HCT116 (cell line): ENCODE results near the gene STK11. TPM values are rescaled to one million over a fixed set of nuclear protein-coding genes. Genes with fewer than 3 reads are reported as not detected.

Experiments used
- ATAC-seq: fragments of 200-7000 bp; cut with Tn5 transposase; 2 replicates; pipeline ENCODE4 v1.9.1; 2020; ENCODE audit warnings: mild to moderate bottlenecking, moderate library complexity
- BruUV-seq: library from RNA; stranded (reverse); fragments of 400-500 nt; replicated peaks from 2 replicates; lab custom pipeline; 2021; lab: Mats Ljungman, UMichigan
- CTCF ChIA-PET: fragments of 300-600 bp; sonication (Branson Sonifier 250); formaldehyde crosslinking; loops from one replicate; lab custom pipeline; 2021; ENCODE audit warnings: antibody characterized with exemption; lab: Charles Lee
- POLR2A ChIA-PET: fragments of 300-600, 350-600 bp; sonication (Branson Sonifier 250); formaldehyde crosslinking; loops from one replicate; lab custom pipeline; 2021; ENCODE audit warnings: antibody characterized with exemption; lab: Charles Lee
- RAD21 ChIA-PET, 2 experiments: fragments of 300-600 bp; sonication (Branson Sonifier 250); formaldehyde crosslinking; loops; one replicate each; lab custom pipeline; 2023; ENCODE audit warnings: low total read pairs in 2 of 2; ENCODE audit not compliant: uncharacterized antibody in 2 of 2, unreplicated experiment in 2 of 2, low non-redundant PET in 1 of 2; lab: Charles Lee
- DNase-seq: peaks from one replicate; pipeline ENCODE4 v3.0.0-alpha.2; 2010; ENCODE audit warnings: low read depth, low spot score
- H2AFZ ChIP-seq: fragments of 200-600 bp; shearing (Covaris generic), sonication (generic); 2 replicates; pipeline ENCODE4 v1.6.1; 2017; ENCODE audit warnings: low read depth, mixed run types, mixed read lengths, antibody characterized with exemption, low read length; ENCODE audit not compliant: poor library complexity, severe bottlenecking
- H3K27ac ChIP-seq: 2 replicates; pipeline ENCODE4 v1.5.1; 2012; ENCODE audit warnings: low read depth, low read length
- H3K27me3 ChIP-seq: fragments of 200-600 bp; sonication (generic); 2 replicates; pipeline ENCODE4 v1.6.1; 2016; ENCODE audit warnings: mixed run types, low read length, mixed read lengths; ENCODE audit not compliant: insufficient read depth
- H3K36me3 ChIP-seq, 2 experiments: fragments of 200-500 bp in 1 of 2; fragments of 200-600 bp in 1 of 2; sonication (Bioruptor generic) in 1 of 2; sonication (generic) in 1 of 2; 2 replicates each; pipeline versions ENCODE4 v1.5.1 to v1.6.1; 2014 to 2016; ENCODE audit warnings: low read length in 2 of 2, inconsistent platforms in 1 of 2, mixed read lengths in 1 of 2, mixed run types in 1 of 2; ENCODE audit not compliant: insufficient read depth in 2 of 2, control insufficient read depth in 1 of 2
- H3K4me1 ChIP-seq, 2 experiments: fragments of 200-600 bp in 1 of 2; sonication (generic) in 1 of 2; 2 replicates each; pipeline versions ENCODE4 v1.5.1 to v1.6.1; 2012 to 2017; ENCODE audit warnings: low read length in 2 of 2, inconsistent platforms in 1 of 2, mild to moderate bottlenecking in 1 of 2, mixed read lengths in 1 of 2, mixed run types in 1 of 2, moderate library complexity in 1 of 2; ENCODE audit not compliant: insufficient read depth in 2 of 2, control insufficient read depth in 1 of 2
- H3K4me2 ChIP-seq: fragments of 200-600 bp; sonication (generic); 2 replicates; pipeline ENCODE4 v1.6.1; 2017; ENCODE audit warnings: mixed run types, low read length, mixed read lengths
- H3K4me3 ChIP-seq, 2 experiments: fragments of 200-600 bp in 1 of 2; sonication (generic) in 1 of 2; replicated peaks in 1 of 2; 2 replicates each; pipeline ENCODE4 v1.5.1; 2011 to 2016; ENCODE audit warnings: low read length in 2 of 2, control low read depth in 1 of 2, low read depth in 1 of 2, mild to moderate bottlenecking in 1 of 2, mixed read lengths in 1 of 2, mixed run types in 1 of 2
- H3K79me2 ChIP-seq: fragments of 200-600 bp; sonication (generic); 2 replicates; pipeline ENCODE4 v1.6.1; 2017; ENCODE audit warnings: mild to moderate bottlenecking, mixed run types, low read length, moderate library complexity, mixed read lengths; ENCODE audit not compliant: insufficient read depth
- H3K9ac ChIP-seq: fragments of 200-600 bp; sonication (generic); 2 replicates; pipeline ENCODE4 v1.6.1; 2016; ENCODE audit warnings: low read length, mixed read lengths
- H3K9me2 ChIP-seq: fragments of 200-600 bp; sonication (generic), shearing (Covaris generic); 2 replicates; pipeline ENCODE4 v1.6.1; 2017; ENCODE audit warnings: mixed run types, mild to moderate bottlenecking, moderate library complexity; ENCODE audit not compliant: insufficient read depth
- H3K9me3 ChIP-seq, 2 experiments: fragments of 200-500 bp in 1 of 2; fragments of 200-600 bp in 1 of 2; sonication (Bioruptor generic) in 1 of 2; sonication (generic) in 1 of 2; 2 replicates each; pipeline ENCODE4 v1.6.1; 2014 to 2017; ENCODE audit warnings: low read length in 2 of 2, mixed read lengths in 2 of 2, inconsistent platforms in 1 of 2, low read depth in 1 of 2, mild to moderate bottlenecking in 1 of 2, mixed run types in 1 of 2, moderate library complexity in 1 of 2; ENCODE audit not compliant: control insufficient read depth in 1 of 2, insufficient read depth in 1 of 2
- H4K20me1 ChIP-seq: fragments of 200-600 bp; sonication (generic), shearing (Covaris generic); 2 replicates; pipeline ENCODE4 v1.6.1; 2017; ENCODE audit warnings: mixed run types, mild to moderate bottlenecking, moderate library complexity; ENCODE audit not compliant: insufficient read depth
- CBX3 ChIP-seq: IDR thresholded peaks from 2 replicates; pipeline ENCODE4 v1.6.1; 2012; ENCODE audit warnings: low read depth
- ELF1 ChIP-seq: IDR thresholded peaks from 2 replicates; pipeline ENCODE4 v1.6.1; 2012; ENCODE audit warnings: low read depth, borderline replicate concordance
- FOSL1 ChIP-seq: IDR thresholded peaks from 2 replicates; pipeline ENCODE4 v1.6.1; 2012; ENCODE audit warnings: low read depth
- POLR2AphosphoS5 ChIP-seq: IDR thresholded peaks from 2 replicates; pipeline ENCODE4 v1.6.1; 2011; ENCODE audit warnings: mild to moderate bottlenecking, low read depth, low read length, moderate library complexity
- SIN3A ChIP-seq: IDR thresholded peaks from 2 replicates; pipeline ENCODE4 v1.6.1; 2012; ENCODE audit warnings: low read depth
- SRF ChIP-seq: IDR thresholded peaks from 2 replicates; pipeline ENCODE4 v1.6.1; 2012; ENCODE audit warnings: low read depth
- TCF7L2 ChIP-seq: IDR thresholded peaks from 2 replicates; pipeline ENCODE4 v1.7.0; 2011; ENCODE audit warnings: borderline replicate concordance, inconsistent platforms; ENCODE audit not compliant: insufficient read depth, insufficient read length; ENCODE audit errors: extremely low read depth
- intact Hi-C: fragments of 100-400 bp; cut with micrococcal nuclease; formaldehyde crosslinking; loops from 2 replicates; pipeline ENCODE4 v1.10.0; 2022
- total RNA-seq: library from RNA; stranded (reverse); gene quantifications from one replicate; pipeline ENCODE4 v1.2.1, GENCODE V29; 2021; ENCODE audit not compliant: unreplicated experiment
- TF ChIP-seq, protein P1 (sequence below), 3 experiments: fragments of 200-600 bp in 1 of 3; sonication (generic) in 1 of 3; IDR thresholded peaks in 2 of 3; conservative IDR thresholded peaks in 1 of 3; 2 replicates each; pipeline ENCODE4 v1.5.1; 2012 to 2017; ENCODE audit warnings: low read depth in 2 of 3, low read length in 2 of 3, antibody characterized with exemption in 1 of 3, borderline replicate concordance in 1 of 3, control low read depth in 1 of 3, mild to moderate bottlenecking in 1 of 3, mixed read lengths in 1 of 3, mixed run types in 1 of 3, moderate library complexity in 1 of 3; ENCODE audit not compliant: insufficient read depth in 1 of 3

STK11 gene
- total RNA-seq, 1 experiment from 2014 or later = 86.9 TPM

DNA sequence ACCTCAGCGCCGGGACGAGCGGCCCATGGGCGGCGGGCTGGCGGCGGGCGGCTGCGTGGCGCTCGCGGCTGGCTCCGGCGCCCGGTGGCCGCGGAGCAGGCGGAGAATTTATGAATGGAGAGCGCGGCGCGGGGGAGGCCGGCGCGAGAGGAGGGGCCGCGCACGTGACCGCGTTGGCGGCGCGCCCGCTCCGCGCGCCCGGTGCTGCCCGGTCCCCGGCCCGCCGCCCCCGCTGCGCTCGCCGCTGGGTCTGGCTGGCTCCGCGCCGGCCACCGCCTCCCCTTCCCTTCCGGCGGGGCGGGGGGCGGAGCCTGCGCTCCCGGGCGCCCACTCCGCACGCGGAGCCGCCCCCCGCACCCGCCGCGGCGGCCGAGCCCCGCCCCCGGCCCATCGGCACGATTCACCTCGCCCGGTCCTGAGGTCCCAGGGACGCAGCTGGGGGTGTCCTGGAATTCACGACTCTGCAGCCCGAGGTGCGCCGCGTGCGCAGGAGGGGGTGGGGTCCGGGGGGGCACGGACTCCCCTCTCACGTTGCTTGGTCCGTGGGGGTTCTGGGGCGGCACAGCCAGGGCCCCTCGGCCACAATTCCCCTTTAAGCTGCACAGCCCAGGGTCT lies 32.3 kb downstream of the STK11 start, which contains the start of gene CBARP (continued):
- TF ChIP-seq TCF7L2 = no peak
- TF ChIP-seq FOSL1 = no peak
- TF ChIP-seq SIN3A = 0 out of 2 replicates have a peak, but pooled peaks have one; percentile 31
- TF ChIP-seq POLR2AphosphoS5 = peak; percentile 49

DNA sequence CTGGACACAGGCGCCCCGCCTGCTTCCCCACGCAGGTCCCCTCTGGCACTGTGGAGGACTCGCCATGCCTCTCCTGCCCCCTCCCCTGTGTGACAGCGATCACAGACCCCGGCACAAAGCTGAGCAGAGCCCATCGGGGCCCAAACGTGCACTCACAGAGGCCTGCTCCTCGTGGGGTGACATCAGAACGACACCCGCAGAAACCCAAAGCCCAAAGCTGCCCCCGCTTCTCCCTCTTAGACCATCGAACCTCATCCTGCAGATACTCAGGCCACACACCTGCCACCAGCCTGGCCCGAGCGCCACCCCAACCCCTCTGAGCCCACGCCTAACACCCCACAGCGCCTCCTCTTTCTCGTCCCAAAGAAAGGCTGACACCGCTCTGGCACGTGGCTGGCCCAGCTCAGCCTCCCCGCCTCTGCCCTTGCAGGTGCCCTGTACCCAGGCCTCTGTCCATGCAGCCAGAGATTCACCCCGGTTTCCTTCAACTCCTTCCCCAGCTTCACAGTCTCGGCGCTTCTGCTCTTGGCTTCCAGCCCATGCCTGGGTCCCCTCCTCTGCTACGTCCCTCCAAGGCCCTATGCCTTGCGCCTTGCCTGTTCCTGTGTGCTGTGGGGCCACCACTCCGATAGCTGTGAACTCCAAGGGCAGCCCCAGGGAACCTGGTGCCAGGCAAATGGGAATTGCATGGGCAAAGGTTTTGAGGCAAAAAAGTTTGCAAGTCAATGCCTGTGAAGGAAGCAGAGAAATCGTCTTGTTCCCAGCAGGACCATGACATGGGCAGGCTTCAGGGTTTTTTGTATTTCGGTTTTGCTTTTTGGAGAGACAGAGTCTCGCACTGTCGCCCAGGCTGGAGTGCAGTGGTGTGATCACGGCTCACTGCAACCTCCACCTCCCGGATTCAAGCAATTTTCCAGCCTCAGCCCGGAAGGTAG lies 33.1 kb downstream of the STK11 start:
- Histone ChIP-seq H3K36me3 (peaks cover 3 to 18% of the 10 kb centered on the region in 2 experiments; a peak in 2 of 4 replicates), H3K9me2 (no peaks in the 10 kb centered on the region), H3K27me3 (no peaks in the 10 kb centered on the region), H4K20me1 (no peaks in the 10 kb centered on the region), H3K27ac (peak overlapping the region; percentile 94), H3K4me2 (peak overlapping the region; percentile 98), H3K9ac (peak overlapping the region; percentile 99), H3K79me2 (peaks cover 42% of the 10 kb centered on the region), H3K4me1 (peaks cover 35 to 51% of the 10 kb centered on the region in 2 experiments), H3K4me3 (peak overlapping the region; percentile 37 to 47), H2AFZ (no peak overlapping the region), H3K9me3 (no peaks in the 10 kb centered on the region)
- RAD21 ChIA-PET = interaction anchor here in 1 of 2 experiments (0.8 kb wide), 1 partner anchor 125 kb away, joined by 3 read pairs; no protein-coding TSS in a partner anchor
- POLR2A ChIA-PET = interaction anchor here (0.9 to 1.8 kb wide), 3 partner anchors 28 to 125 kb away, joined by 3 to 9 read pairs (median 4); partner anchors contain the start of gene CIRBP
- TF ChIP-seq ELF1 (no peak), SRF (no peak), CBX3 (no peak)
- TF ChIP-seq, protein P1, sequence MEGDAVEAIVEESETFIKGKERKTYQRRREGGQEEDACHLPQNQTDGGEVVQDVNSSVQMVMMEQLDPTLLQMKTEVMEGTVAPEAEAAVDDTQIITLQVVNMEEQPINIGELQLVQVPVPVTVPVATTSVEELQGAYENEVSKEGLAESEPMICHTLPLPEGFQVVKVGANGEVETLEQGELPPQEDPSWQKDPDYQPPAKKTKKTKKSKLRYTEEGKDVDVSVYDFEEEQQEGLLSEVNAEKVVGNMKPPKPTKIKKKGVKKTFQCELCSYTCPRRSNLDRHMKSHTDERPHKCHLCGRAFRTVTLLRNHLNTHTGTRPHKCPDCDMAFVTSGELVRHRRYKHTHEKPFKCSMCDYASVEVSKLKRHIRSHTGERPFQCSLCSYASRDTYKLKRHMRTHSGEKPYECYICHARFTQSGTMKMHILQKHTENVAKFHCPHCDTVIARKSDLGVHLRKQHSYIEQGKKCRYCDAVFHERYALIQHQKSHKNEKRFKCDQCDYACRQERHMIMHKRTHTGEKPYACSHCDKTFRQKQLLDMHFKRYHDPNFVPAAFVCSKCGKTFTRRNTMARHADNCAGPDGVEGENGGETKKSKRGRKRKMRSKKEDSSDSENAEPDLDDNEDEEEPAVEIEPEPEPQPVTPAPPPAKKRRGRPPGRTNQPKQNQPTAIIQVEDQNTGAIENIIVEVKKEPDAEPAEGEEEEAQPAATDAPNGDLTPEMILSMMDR (IDR thresholded peaks at IDR 0.05 in 2 of 3, conservative IDR thresholded peaks at IDR 0.05 in 1 of 3; ENCODE audit: borderline replicate concordance in 1 of 3, insufficient read depth in 1 of 3, low read depth in 2 of 3, low read length in 2 of 3) = no peak
- DNase-seq (no peak), ATAC-seq (no peak)
- intact Hi-C loops = no loop called here
- no TSS peak for BruUV-seq
- CTCF ChIA-PET = interaction anchor here (1.0 to 1.1 kb wide), 2 partner anchors 18 to 125 kb away, joined by 3 read pairs; no protein-coding TSS in a partner anchor
